K562 (cell line): Measurements from ENCODE around the gene RARG. TPM values are rescaled to one million over a fixed set of nuclear protein-coding genes. Genes with fewer than 3 reads are reported as not detected.

Source experiments
- CBX8 ChIP-seq: fragments of 200-600 bp; sonication (generic); IDR thresholded peaks from 2 replicates; pipeline ENCODE4 v1.6.1; 2012; ENCODE audit warnings: borderline replicate concordance, mixed run types, low read depth, mild to moderate bottlenecking, moderate library complexity, mixed read lengths, low read length, control low read depth, inconsistent platforms; ENCODE audit not compliant: poor library complexity, severe bottlenecking; ENCODE audit errors: extremely low read depth
- CHD4 ChIP-seq: fragments of 200-600 bp; sonication (generic); IDR thresholded peaks from 3 replicates; pipeline ENCODE4 v1.6.1; 2012; ENCODE audit warnings: low read depth, mild to moderate bottlenecking, mixed read lengths, low read length, inconsistent platforms; ENCODE audit not compliant: insufficient read depth, insufficient replicate concordance, poor library complexity, severe bottlenecking
- CTBP1 ChIP-seq: fragments of 450-650 bp; IDR thresholded peaks from 2 replicates; pipeline ENCODE4 v1.6.1; 2016; ENCODE audit warnings: borderline replicate concordance
- ELF1 ChIP-seq: fragments of 200-800 bp; sonication (Bioruptor generic); IDR thresholded peaks from 2 replicates; pipeline ENCODE4 v1.6.1; 2016; ENCODE audit warnings: missing genetic modification characterization, missing compliant biosample characterization
- FOXA1 ChIP-seq: fragments of 450-650 bp; IDR thresholded peaks from 2 replicates; pipeline ENCODE4 v1.6.1; 2016; ENCODE audit warnings: mild to moderate bottlenecking, borderline replicate concordance
- MIER1 ChIP-seq: fragments of 450-650 bp; IDR thresholded peaks from 2 replicates; pipeline ENCODE4 v1.6.1; 2016; ENCODE audit warnings: antibody characterized with exemption, mild to moderate bottlenecking, low read depth
- MITF ChIP-seq: IDR thresholded peaks from 2 replicates; pipeline ENCODE4 v1.6.1; 2014; ENCODE audit warnings: antibody characterized with exemption
- PML ChIP-seq: IDR thresholded peaks from 2 replicates; pipeline ENCODE4 v1.6.1; 2012; ENCODE audit warnings: low read length, inconsistent platforms
- REST ChIP-seq, 2 experiments: fragments of 450-650 bp; formaldehyde crosslinking in 1 of 2; IDR thresholded peaks; 2 replicates each; pipeline versions ENCODE4 v1.4.0 to v1.6.1; 2014 to 2020; ENCODE audit warnings: mild to moderate bottlenecking in 2 of 2, borderline replicate concordance in 1 of 2, low read depth in 1 of 2
- ZNF12 ChIP-seq: sonication (generic); formaldehyde crosslinking; IDR thresholded peaks from 2 replicates; pipeline ENCODE4 v1.4.0; 2020; ENCODE audit warnings: mild to moderate bottlenecking, missing genetic modification reagents
- ZNF717 ChIP-seq: fragments of 250-450 bp; sonication (Bioruptor Pico); IDR thresholded peaks from 2 replicates; pipeline ENCODE4 v1.5.0; 2021
- polyA plus RNA-seq, 8 experiments: library from polyadenylated mRNA; depleted of rRNA in 4 of 8; stranded (reverse) in 5 of 8; unstranded in 3 of 8; fragments of >200 nt; fragmentation: Nextera tagmentation in 2 of 8; fragmentation: Illumina TruSeq in 1 of 8; extraction: Ambion mirVana in 2 of 8; extraction: Trizol in 1 of 8; gene quantifications; 2 replicates each; pipeline versions ENCODE4 v1.2.1 to v1.2.3, GENCODE V29; 2011 to 2014; ENCODE audit warnings: inconsistent platforms in 1 of 8, missing spikeins in 1 of 8
- total RNA-seq, 7 experiments: library from RNA; depleted of rRNA in 6 of 7; stranded (reverse); fragments of >200 nt in 6 of 7; fragmentation: Illumina TruSeq in 2 of 7; extraction: Trizol in 2 of 7; gene quantifications; 2 replicates each; pipeline versions ENCODE4 v1.2.1 to v1.2.3, GENCODE V29; 2011 to 2021; ENCODE audit warnings: low replicate concordance in 1 of 7
- TF ChIP-seq, protein P1 (sequence below): fragments of 250-450 bp; sonication (Bioruptor Pico); IDR thresholded peaks from 2 replicates; pipeline ENCODE4 v1.4.0; 2020; ENCODE audit warnings: mild to moderate bottlenecking, moderate library complexity, borderline replicate concordance
- TF ChIP-seq, protein P2 (sequence below): fragments of 250-450 bp; sonication (Bioruptor Pico); IDR thresholded peaks from 2 replicates; pipeline ENCODE4 v1.5.0; 2021

The RARG gene
- total and polyA plus RNA-seq, 9 of the 15 experiments (the other 6 are each of a cell fraction or from before 2014, with no cell fraction given): 0.18 to 7.6 (median 3.8) TPM

GRCh38 chr12:53221203-53222080, 10.6 kb downstream of the RARG start (continued):
- TF ChIP-seq MITF (no peak), CTBP1 (peak; percentile 20; the same call in 1 of the 2 replicates), ZNF12 (no peak), CBX8 (no peak), CHD4 (peak; percentile 41), PML (no peak), ELF1 (tag) (peak; percentile 69), FOXA1 (no peak), REST (IDR thresholded peaks at IDR 0.05; ENCODE audit: borderline replicate concordance) (peak; percentile 10; the same call in 1 of the 2 replicates), REST (CRISPR knock-in tag; IDR thresholded peaks at IDR 0.05; ENCODE audit: low read depth) (no peak), MIER1 (0 out of 2 replicates have a peak, but pooled peaks have one; percentile 40), ZNF717 (CRISPR knock-in tag) (no peak)
- TF ChIP-seq, protein P1, sequence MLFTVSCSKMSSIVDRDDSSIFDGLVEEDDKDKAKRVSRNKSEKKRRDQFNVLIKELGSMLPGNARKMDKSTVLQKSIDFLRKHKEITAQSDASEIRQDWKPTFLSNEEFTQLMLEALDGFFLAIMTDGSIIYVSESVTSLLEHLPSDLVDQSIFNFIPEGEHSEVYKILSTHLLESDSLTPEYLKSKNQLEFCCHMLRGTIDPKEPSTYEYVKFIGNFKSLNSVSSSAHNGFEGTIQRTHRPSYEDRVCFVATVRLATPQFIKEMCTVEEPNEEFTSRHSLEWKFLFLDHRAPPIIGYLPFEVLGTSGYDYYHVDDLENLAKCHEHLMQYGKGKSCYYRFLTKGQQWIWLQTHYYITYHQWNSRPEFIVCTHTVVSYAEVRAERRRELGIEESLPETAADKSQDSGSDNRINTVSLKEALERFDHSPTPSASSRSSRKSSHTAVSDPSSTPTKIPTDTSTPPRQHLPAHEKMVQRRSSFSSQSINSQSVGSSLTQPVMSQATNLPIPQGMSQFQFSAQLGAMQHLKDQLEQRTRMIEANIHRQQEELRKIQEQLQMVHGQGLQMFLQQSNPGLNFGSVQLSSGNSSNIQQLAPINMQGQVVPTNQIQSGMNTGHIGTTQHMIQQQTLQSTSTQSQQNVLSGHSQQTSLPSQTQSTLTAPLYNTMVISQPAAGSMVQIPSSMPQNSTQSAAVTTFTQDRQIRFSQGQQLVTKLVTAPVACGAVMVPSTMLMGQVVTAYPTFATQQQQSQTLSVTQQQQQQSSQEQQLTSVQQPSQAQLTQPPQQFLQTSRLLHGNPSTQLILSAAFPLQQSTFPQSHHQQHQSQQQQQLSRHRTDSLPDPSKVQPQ: no peak
- TF ChIP-seq, protein P2, sequence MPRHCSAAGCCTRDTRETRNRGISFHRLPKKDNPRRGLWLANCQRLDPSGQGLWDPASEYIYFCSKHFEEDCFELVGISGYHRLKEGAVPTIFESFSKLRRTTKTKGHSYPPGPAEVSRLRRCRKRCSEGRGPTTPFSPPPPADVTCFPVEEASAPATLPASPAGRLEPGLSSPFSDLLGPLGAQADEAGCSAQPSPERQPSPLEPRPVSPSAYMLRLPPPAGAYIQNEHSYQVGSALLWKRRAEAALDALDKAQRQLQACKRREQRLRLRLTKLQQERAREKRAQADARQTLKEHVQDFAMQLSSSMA (CRISPR knock-in tag): no peak
